CD14-positive monocyte (primary cell): ENCODE results near the gene TNFAIP8. TPM values are rescaled to one million over a fixed set of nuclear protein-coding genes. Genes with fewer than 3 reads are reported as not detected.

ENCODE experiments used
- DNase-seq, 3 donors: peaks; one replicate each; pipeline ENCODE4 v3.0.0-alpha.2; 2011 to 2022
- H2AFZ ChIP-seq: 2 replicates; pipeline ENCODE4 v1.6.0; 2012; ENCODE audit warnings: mild to moderate bottlenecking, low read depth, low read length, inconsistent platforms; ENCODE audit not compliant: insufficient read depth, poor library complexity, severe bottlenecking
- H3K27ac ChIP-seq, 2 donors: 1 replicate in 1 of 2; 2 replicates in 1 of 2; pipeline ENCODE4 v1.5.1; 2012 to 2013; ENCODE audit warnings: low read length in 2 of 2, control low read depth in 1 of 2, inconsistent platforms in 1 of 2, low read depth in 1 of 2, mild to moderate bottlenecking in 1 of 2
- H3K27me3 ChIP-seq, 2 donors: one replicate each; pipeline versions ENCODE4 v1.6.0 to v1.6.1; 2011 to 2013; ENCODE audit warnings: low read length in 2 of 2; ENCODE audit not compliant: control insufficient read depth in 2 of 2, insufficient read depth in 2 of 2
- H3K36me3 ChIP-seq, 2 donors: replicated peaks in 1 of 2; 1 replicate in 1 of 2; 2 replicates in 1 of 2; pipeline versions ENCODE4 v1.5.1 to v1.6.1; 2012 to 2013; ENCODE audit warnings: low read length in 2 of 2, control low read depth in 1 of 2, inconsistent platforms in 1 of 2, mild to moderate bottlenecking in 1 of 2; ENCODE audit not compliant: insufficient read depth in 2 of 2, control insufficient read depth in 1 of 2
- H3K4me1 ChIP-seq, 2 donors: 1 replicate in 1 of 2; 2 replicates in 1 of 2; pipeline versions ENCODE4 v1.5.1 to v1.6.1; 2012 to 2013; ENCODE audit warnings: low read length in 2 of 2, control low read depth in 1 of 2, inconsistent platforms in 1 of 2, mild to moderate bottlenecking in 1 of 2, moderate library complexity in 1 of 2; ENCODE audit not compliant: insufficient read depth in 2 of 2, control insufficient read depth in 1 of 2
- H3K4me2 ChIP-seq: replicated peaks from 2 replicates; pipeline ENCODE3; 2012; ENCODE audit warnings: low read length, moderate library complexity, mild to moderate bottlenecking; ENCODE audit not compliant: poor library complexity, severe bottlenecking; ENCODE audit errors: extremely low read depth
- H3K4me3 ChIP-seq, 3 experiments: fragments of 200-600 bp in 1 of 3; sonication (generic) in 1 of 3; replicated peaks in 1 of 3; 1 replicate in 2 of 3; 2 replicates in 1 of 3; pipeline ENCODE4 v1.5.1; 2011 to 2013; ENCODE audit warnings: low read length in 3 of 3, mild to moderate bottlenecking in 3 of 3, control low read depth in 2 of 3, low read depth in 2 of 3, inconsistent platforms in 1 of 3, moderate library complexity in 1 of 3
- H3K79me2 ChIP-seq: 2 replicates; pipeline ENCODE4 v1.6.0; 2012; ENCODE audit warnings: mild to moderate bottlenecking, control low read depth, inconsistent platforms, low read length, moderate library complexity; ENCODE audit not compliant: insufficient read depth
- H3K9ac ChIP-seq: 2 replicates; pipeline ENCODE4 v1.6.0; 2017; ENCODE audit warnings: low read length, mild to moderate bottlenecking; ENCODE audit not compliant: insufficient read depth, poor library complexity, severe bottlenecking
- H3K9me3 ChIP-seq, 2 donors: replicated peaks in 1 of 2; 1 replicate in 1 of 2; 2 replicates in 1 of 2; pipeline versions ENCODE4 v1.5.1 to v1.6.1; 2012 to 2013; ENCODE audit warnings: low read length in 2 of 2, control low read depth in 1 of 2; ENCODE audit not compliant: control insufficient read depth in 1 of 2, insufficient read depth in 1 of 2
- H4K20me1 ChIP-seq: 2 replicates; pipeline ENCODE4 v1.6.0; 2012; ENCODE audit warnings: mild to moderate bottlenecking, low read length, control low read depth, moderate library complexity; ENCODE audit not compliant: insufficient read depth
- H3K27ac Mint-ChIP-seq, 7 donors: one replicate each; pipeline ENCODE4 v1.8.0; 2020; ENCODE audit warnings: mild to moderate bottlenecking in 7 of 7, mixed read lengths in 7 of 7, moderate library complexity in 6 of 7, inconsistent platforms in 2 of 7
- H3K27me3 Mint-ChIP-seq, 3 donors: one replicate each; pipeline ENCODE4 v1.8.0; 2021 to 2022; ENCODE audit warnings: low read depth in 3 of 3, mild to moderate bottlenecking in 3 of 3, mixed read lengths in 3 of 3, moderate library complexity in 3 of 3, inconsistent platforms in 1 of 3
- H3K36me3 Mint-ChIP-seq, 2 donors: one replicate each; pipeline ENCODE4 v1.8.0; 2020; ENCODE audit warnings: mixed read lengths in 2 of 2, inconsistent platforms in 1 of 2, mild to moderate bottlenecking in 1 of 2
- H3K4me1 Mint-ChIP-seq: one replicate; pipeline ENCODE4 v1.8.0; 2020; ENCODE audit warnings: mild to moderate bottlenecking, mixed read lengths
- H3K4me3 Mint-ChIP-seq, 2 donors: one replicate each; pipeline ENCODE4 v1.8.0; 2020; ENCODE audit warnings: mild to moderate bottlenecking in 2 of 2, mixed read lengths in 2 of 2, moderate library complexity in 1 of 2
- H3K9me3 Mint-ChIP-seq, 7 donors: one replicate each; pipeline ENCODE4 v1.8.0; 2020 to 2022; ENCODE audit warnings: mixed read lengths in 7 of 7, mild to moderate bottlenecking in 6 of 7, moderate library complexity in 6 of 7, inconsistent platforms in 2 of 7
- CTCF ChIP-seq: fragments of 200-600 bp; IDR thresholded peaks from one replicate; pipeline ENCODE4 v1.8.0; 2022; ENCODE audit warnings: antibody characterized with exemption, mild to moderate bottlenecking
- WGBS: methylation state at CpG from one replicate; pipeline ENCODE4 v1.1.5; 2013; ENCODE audit warnings: missing lambda C conversion rate; ENCODE audit not compliant: insufficient coverage; 5-methylcytosine and 5-hydroxymethylcytosine counted together
- intact Hi-C, 2 donors: fragments of 100-400 bp; cut with micrococcal nuclease; formaldehyde crosslinking; loops; one replicate each; pipeline versions ENCODE4 v1.15.0 to v1.15.1; 2023
- polyA plus RNA-seq, 3 donors: library from polyadenylated mRNA; depleted of rRNA in 1 of 3; unstranded in 2 of 3; stranded (reverse) in 1 of 3; fragments of 300-500 nt in 2 of 3; fragments of >200 nt in 1 of 3; fragmentation: Illumina TruSeq in 2 of 3; gene quantifications; 1 replicate in 2 of 3; 2 replicates in 1 of 3; pipeline ENCODE4 v1.2.3, GENCODE V29; 2012 to 2021

Gene TNFAIP8
- polyA plus RNA-seq, 3 donors, result 20.6 to 55.5 (median 47.0) TPM

GRCh38 chr5:119357808-119358529 lies 2.1 kb downstream of the TNFAIP8 start:
- Mint-ChIP-seq H3K4me1 (peaks cover 91% of the 10 kb centered on the region), H3K36me3 (peaks cover 8 to 24% of the 10 kb centered on the region in 2 donors), H3K9me3 (no peaks in the 10 kb centered on the region), H3K27me3 (no peaks in the 10 kb centered on the region), H3K27ac (peak overlapping the region; percentile 48 to 99 (median 66)), H3K4me3 (peak overlapping the region; percentile 99 to 100)
- TF ChIP-seq CTCF, result no peak
- H2AFZ ChIP-seq, result no peak overlapping the region
- H3K9me3 ChIP-seq, result no peaks in the 10 kb centered on the region
- H3K4me2 ChIP-seq, result peak overlapping the region; percentile 88
- H4K20me1 ChIP-seq, result peaks cover 90% of the 10 kb centered on the region
- H3K27me3 ChIP-seq, result no peaks in the 10 kb centered on the region
- intact Hi-C loops, result loop anchor here in 1 of 2 donors (5.0 kb wide), 3 partner anchors 39 to 86 kb away; no protein-coding TSS in a partner anchor
- H3K4me1 ChIP-seq, result peaks cover 78 to 80% of the 10 kb centered on the region in 2 donors
- peak overlapping the region in 2 of 3 experiments; percentile 90 for H3K4me3 ChIP-seq
- H3K9ac ChIP-seq, result no peak overlapping the region
- no peaks in the 10 kb centered on the region for H3K36me3 ChIP-seq
- DNase-seq, result no peak
- peak overlapping the region in 1 of 2 donors; percentile 96 for H3K27ac ChIP-seq
- H3K79me2 ChIP-seq, result peaks cover 100% of the 10 kb centered on the region
- 86% methylated on average over 1 of the region's 6 CpGs for WGBS

DNA sequence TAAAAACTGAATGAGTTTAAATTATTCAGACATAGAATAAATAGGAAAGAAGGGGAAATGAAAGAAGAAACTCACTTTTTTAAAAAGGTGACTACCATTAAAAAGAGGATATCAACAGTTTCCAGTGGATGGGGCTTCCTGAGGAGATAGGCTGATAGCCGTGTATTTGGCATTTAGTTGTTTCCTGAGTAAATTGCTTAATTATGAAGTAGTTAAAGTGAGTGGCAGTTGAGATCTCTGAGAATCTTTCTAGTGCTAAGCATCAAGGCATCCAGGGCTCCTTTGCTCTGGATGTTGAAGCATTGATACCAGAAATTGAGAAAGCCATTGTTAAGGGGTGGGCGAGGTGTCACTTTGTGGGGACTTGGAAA lies 2.7 kb downstream of the TNFAIP8 start:
- Histone ChIP-seq H3K4me3 (peak overlapping the region in 1 of 3 experiments; percentile 90), H3K36me3 (peaks cover under 1 to 5% of the 10 kb centered on the region in 2 donors), H3K79me2 (peaks cover 100% of the 10 kb centered on the region), H3K9ac (no peak overlapping the region), H3K9me3 (no peaks in the 10 kb centered on the region), H3K27me3 (no peaks in the 10 kb centered on the region), H4K20me1 (peaks cover 90% of the 10 kb centered on the region), H2AFZ (no peak overlapping the region), H3K4me2 (peak overlapping the region; percentile 88), H3K27ac (peak overlapping the region in 1 of 2 donors; percentile 96), H3K4me1 (peaks cover 74 to 76% of the 10 kb centered on the region in 2 donors)
- no peak for TF ChIP-seq CTCF
- intact Hi-C loops, result loop anchor here in 1 of 2 donors (5.0 kb wide), 3 partner anchors 39 to 86 kb away; no protein-coding TSS in a partner anchor
- Mint-ChIP-seq H3K27me3 (no peaks in the 10 kb centered on the region), H3K27ac (peak overlapping the region; percentile 20 to 87 (median 49)), H3K4me1 (peaks cover 90% of the 10 kb centered on the region), H3K9me3 (no peaks in the 10 kb centered on the region), H3K4me3 (peak overlapping the region; percentile 17 to 27), H3K36me3 (peaks cover 12 to 25% of the 10 kb centered on the region in 2 donors)
- WGBS, result no CpG with 5 or more reads among the region's 2 CpGs
- peak in 1 of 3 donors; percentile 41 for DNase-seq
